K562 (cell line): ENCODE data around the gene THBS2. TPM values are rescaled to one million over a fixed set of nuclear protein-coding genes. Genes with fewer than 3 reads are reported as not detected.

ENCODE experiments used
- ATAC-seq: fragments of 200-7000 bp; cut with Tn5 transposase; 3 replicates; pipeline ENCODE4 v1.9.1; 2020; ENCODE audit warnings: moderate library complexity
- BruUV-seq: library from RNA; stranded (reverse); fragments of 400-500 nt; replicated peaks from 2 replicates; lab custom pipeline; 2021; lab: Mats Ljungman, UMichigan
- CTCF ChIA-PET: fragments of 300-600 bp; formaldehyde crosslinking; extraction: SDS; loops from one replicate; lab custom pipeline; 2021; ENCODE audit warnings: low intra/inter-chr PET ratio; lab: Yijun Ruan, JAX
- POLR2A ChIA-PET: fragments of 300-600, 350-650 bp; sonication (Branson Sonifier 250); formaldehyde crosslinking; extraction: SDS; loops from one replicate; lab custom pipeline; 2021; ENCODE audit warnings: antibody characterized with exemption, inconsistent platforms; lab: Yijun Ruan, JAX
- DNase-seq, 4 experiments: peaks; one replicate each; pipeline versions ENCODE4 v3.0.0 to v3.0.0-alpha.2; 2011 to 2018; ENCODE audit warnings: low spot score in 3 of 4, mixed read lengths in 3 of 4; ENCODE audit errors: extremely low read depth in 1 of 4
- FAIRE-seq: peaks from 2 replicates; lab custom pipeline; 2011; peaks lifted over from hg19 to GRCh38; lab: Jason Lieb, UNC
- H2AFZ ChIP-seq: 2 replicates; pipeline ENCODE4 v1.6.0; 2011; ENCODE audit warnings: low read depth, low read length, control low read depth, inconsistent platforms
- H3K27ac ChIP-seq: fragments of 200-600 bp; 3 replicates; pipeline ENCODE4 v1.8.0; 2011; ENCODE audit warnings: low read depth, mild to moderate bottlenecking, control low read depth, inconsistent platforms, low read length, moderate library complexity, mixed read lengths; ENCODE audit errors: extremely low read depth
- H3K27me3 ChIP-seq, 2 experiments: fragments of 300-600 bp in 1 of 2; 2 replicates in 1 of 2; 3 replicates in 1 of 2; pipeline versions ENCODE4 v1.6.0 to v1.8.0; 2011; ENCODE audit warnings: inconsistent platforms in 2 of 2, low read length in 2 of 2, mild to moderate bottlenecking in 1 of 2, mixed read lengths in 1 of 2, moderate library complexity in 1 of 2; ENCODE audit not compliant: control insufficient read depth in 2 of 2, insufficient read depth in 2 of 2
- H3K36me3 ChIP-seq: fragments of 300-600 bp; 3 replicates; pipeline ENCODE4 v1.8.0; 2011; ENCODE audit warnings: mild to moderate bottlenecking, low read length, inconsistent platforms; ENCODE audit not compliant: control insufficient read depth, insufficient read depth
- H3K4me1 ChIP-seq, 2 experiments: fragments of 200-600 bp in 1 of 2; replicated peaks in 1 of 2; 2 replicates in 1 of 2; 3 replicates in 1 of 2; pipeline versions ENCODE4 v1.5.1 to v1.8.0; 2011; ENCODE audit warnings: inconsistent platforms in 2 of 2, low read length in 2 of 2, mild to moderate bottlenecking in 1 of 2, mixed read lengths in 1 of 2, moderate library complexity in 1 of 2; ENCODE audit not compliant: control insufficient read depth in 2 of 2, insufficient read depth in 2 of 2
- H3K4me2 ChIP-seq: 2 replicates; pipeline ENCODE4 v1.6.1; 2011; ENCODE audit warnings: low read length, control low read depth, inconsistent platforms, mixed read lengths; ENCODE audit not compliant: insufficient read depth
- H3K4me3 ChIP-seq: fragments of 200-600 bp; sonication (generic), shearing (Covaris generic); 2 replicates; pipeline ENCODE4 v1.5.1; 2016; ENCODE audit warnings: control low read depth, inconsistent platforms
- H3K79me2 ChIP-seq: fragments of 200-600 bp; 3 replicates; pipeline ENCODE4 v1.8.0; 2011; ENCODE audit warnings: low read length, inconsistent platforms; ENCODE audit not compliant: control insufficient read depth, insufficient read depth
- H3K9ac ChIP-seq, 2 experiments: 2 replicates each; pipeline versions ENCODE4 v1.6.0 to v1.6.1; 2011; ENCODE audit warnings: low read depth in 2 of 2, low read length in 2 of 2, control low read depth in 1 of 2, inconsistent platforms in 1 of 2, mild to moderate bottlenecking in 1 of 2, mixed read lengths in 1 of 2; ENCODE audit not compliant: insufficient read depth in 1 of 2
- H3K9me1 ChIP-seq: one replicate; pipeline ENCODE4 v1.6.0; 2011; ENCODE audit warnings: inconsistent platforms, mild to moderate bottlenecking, low read length, moderate library complexity; ENCODE audit not compliant: control insufficient read depth, insufficient read depth
- H3K9me3 ChIP-seq: replicated peaks from 2 replicates; pipeline ENCODE4 v1.5.1; 2011; ENCODE audit warnings: low read depth, low read length, inconsistent platforms; ENCODE audit not compliant: control insufficient read depth, insufficient read depth
- H4K20me1 ChIP-seq: replicated peaks from 2 replicates; pipeline ENCODE4 v1.6.1; 2011; ENCODE audit warnings: low read length, inconsistent platforms, mixed read lengths; ENCODE audit not compliant: control insufficient read depth, insufficient read depth
- ETS2 ChIP-seq: IDR thresholded peaks from 2 replicates; pipeline ENCODE4 v1.6.1; 2016; ENCODE audit warnings: borderline replicate concordance, missing genetic modification characterization, mild to moderate bottlenecking, moderate library complexity, missing compliant biosample characterization; ENCODE audit not compliant: poor library complexity, severe bottlenecking
- HDAC3 ChIP-seq: fragments of 450-650 bp; IDR thresholded peaks from 2 replicates; pipeline ENCODE4 v1.6.1; 2018; ENCODE audit warnings: borderline replicate concordance, mild to moderate bottlenecking, moderate library complexity; ENCODE audit not compliant: partially characterized antibody
- SRSF1 ChIP-seq: fragments of 200-400 bp; formaldehyde crosslinking; IDR thresholded peaks from 2 replicates; pipeline ENCODE4 v1.6.1; 2017; ENCODE audit warnings: mild to moderate bottlenecking, low read depth, low read length, moderate library complexity
- WGBS: fragments of 100-300 bp; shearing (Covaris generic); methylation state at CpG from one replicate; pipeline ENCODE4 v1.1.6; 2016; ENCODE audit warnings: low coverage, mixed read lengths; ENCODE audit not compliant: insufficient coverage; ENCODE audit errors: missing lambda C conversion rate; 5-methylcytosine and 5-hydroxymethylcytosine counted together
- in situ Hi-C: fragments of 300-500 bp; cut with MboI; formaldehyde crosslinking; loops from 4 replicates; pipeline ENCODE4 v1.15.0; 2018; ENCODE audit warnings: inconsistent platforms, mixed read lengths
- intact Hi-C: fragments of 100-400 bp; cut with micrococcal nuclease; formaldehyde crosslinking; loops from 2 replicates; pipeline ENCODE4 v1.14.2; 2022
- polyA plus RNA-seq, 8 experiments: library from polyadenylated mRNA; depleted of rRNA in 4 of 8; stranded (reverse) in 5 of 8; unstranded in 3 of 8; fragments of >200 nt; fragmentation: Nextera tagmentation in 2 of 8; fragmentation: Illumina TruSeq in 1 of 8; extraction: Ambion mirVana in 2 of 8; extraction: Trizol in 1 of 8; gene quantifications; 2 replicates each; pipeline versions ENCODE4 v1.2.1 to v1.2.3, GENCODE V29; 2011 to 2014; ENCODE audit warnings: inconsistent platforms in 1 of 8, missing spikeins in 1 of 8
- total RNA-seq, 7 experiments: library from RNA; depleted of rRNA in 6 of 7; stranded (reverse); fragments of >200 nt in 6 of 7; fragmentation: Illumina TruSeq in 2 of 7; extraction: Trizol in 2 of 7; gene quantifications; 2 replicates each; pipeline versions ENCODE4 v1.2.1 to v1.2.3, GENCODE V29; 2011 to 2021; ENCODE audit warnings: low replicate concordance in 1 of 7
- TF ChIP-seq, protein P1 (sequence below), 3 experiments: IDR thresholded peaks in 2 of 3; conservative IDR thresholded peaks in 1 of 3; 2 replicates each; pipeline ENCODE4 v1.5.1; 2011 to 2012; ENCODE audit warnings: low read length in 3 of 3, mild to moderate bottlenecking in 3 of 3, control low read depth in 2 of 3, improper control_type of control experiment in 1 of 3, inconsistent platforms in 1 of 3, low read depth in 1 of 3, mixed read lengths in 1 of 3, moderate library complexity in 1 of 3; ENCODE audit not compliant: insufficient read depth in 2 of 3
- TF ChIP-seq, protein P2 (sequence below), 2 experiments: IDR thresholded peaks; 2 replicates each; pipeline ENCODE4 v1.6.1; 2012; ENCODE audit warnings: improper control_type of control experiment in 2 of 2, low read depth in 2 of 2, low read length in 2 of 2, borderline replicate concordance in 1 of 2

THBS2 gene
- total and polyA plus RNA-seq, 9 of the 15 experiments (the other 6 are each of a cell fraction or from before 2014, with no cell fraction given), result 0.03 to 0.11 (median 0.03) TPM; not detected in 6

DNA sequence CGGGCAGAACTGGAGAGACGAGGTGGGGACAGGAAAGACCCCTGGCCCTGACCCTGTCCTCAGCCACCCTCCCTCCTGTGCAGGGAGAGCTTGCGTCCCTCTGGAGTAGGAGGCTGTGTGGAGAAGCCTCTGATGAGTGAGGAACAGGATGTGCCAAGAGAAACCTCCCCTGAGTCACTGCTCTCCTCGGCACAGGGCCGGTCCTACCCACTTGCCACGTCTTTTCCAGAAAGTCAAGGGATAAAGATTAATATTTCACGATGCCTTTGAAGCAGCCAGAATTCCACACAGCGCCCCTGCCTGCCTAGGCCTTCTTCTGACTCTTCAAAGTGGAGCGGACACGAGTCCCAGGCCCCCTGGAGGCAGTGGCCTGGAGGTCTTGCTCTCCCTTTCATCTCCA, 34.9 kb upstream of the THBS2 start:
- no TSS peak for BruUV-seq
- Histone ChIP-seq H3K4me2 (no peak overlapping the region), H3K9me3 (no peaks in the 10 kb centered on the region), H3K27me3 (peaks cover 16 to 50% of the 10 kb centered on the region in 2 experiments; a peak in 4 of 5 replicates), H3K9ac (no peak overlapping the region), H3K79me2 (no peaks in the 10 kb centered on the region), H2AFZ (no peak overlapping the region), H4K20me1 (no peaks in the 10 kb centered on the region), H3K27ac (no peak overlapping the region), H3K9me1 (no peaks in the 10 kb centered on the region), H3K4me3 (no peak overlapping the region), H3K36me3 (no peaks in the 10 kb centered on the region), H3K4me1 (no peaks in the 10 kb centered on the region)
- no peak for DNase-seq
- ChIA-PET CTCF (no interaction called here), POLR2A (no interaction called here)
- no peak for TF ChIP-seq HDAC3
- no peak for TF ChIP-seq ETS2 (tag)
- TF ChIP-seq, protein P1, sequence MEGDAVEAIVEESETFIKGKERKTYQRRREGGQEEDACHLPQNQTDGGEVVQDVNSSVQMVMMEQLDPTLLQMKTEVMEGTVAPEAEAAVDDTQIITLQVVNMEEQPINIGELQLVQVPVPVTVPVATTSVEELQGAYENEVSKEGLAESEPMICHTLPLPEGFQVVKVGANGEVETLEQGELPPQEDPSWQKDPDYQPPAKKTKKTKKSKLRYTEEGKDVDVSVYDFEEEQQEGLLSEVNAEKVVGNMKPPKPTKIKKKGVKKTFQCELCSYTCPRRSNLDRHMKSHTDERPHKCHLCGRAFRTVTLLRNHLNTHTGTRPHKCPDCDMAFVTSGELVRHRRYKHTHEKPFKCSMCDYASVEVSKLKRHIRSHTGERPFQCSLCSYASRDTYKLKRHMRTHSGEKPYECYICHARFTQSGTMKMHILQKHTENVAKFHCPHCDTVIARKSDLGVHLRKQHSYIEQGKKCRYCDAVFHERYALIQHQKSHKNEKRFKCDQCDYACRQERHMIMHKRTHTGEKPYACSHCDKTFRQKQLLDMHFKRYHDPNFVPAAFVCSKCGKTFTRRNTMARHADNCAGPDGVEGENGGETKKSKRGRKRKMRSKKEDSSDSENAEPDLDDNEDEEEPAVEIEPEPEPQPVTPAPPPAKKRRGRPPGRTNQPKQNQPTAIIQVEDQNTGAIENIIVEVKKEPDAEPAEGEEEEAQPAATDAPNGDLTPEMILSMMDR (IDR thresholded peaks at IDR 0.05 in 2 of 3, conservative IDR thresholded peaks at IDR 0.05 in 1 of 3; ENCODE audit: insufficient read depth in 2 of 3, low read depth in 1 of 3, low read length in 3 of 3), result peak in 1 of 3 experiments; percentile 32; a peak in 1 of 6 replicates
- no peak for TF ChIP-seq SRSF1
- TF ChIP-seq, protein P2, sequence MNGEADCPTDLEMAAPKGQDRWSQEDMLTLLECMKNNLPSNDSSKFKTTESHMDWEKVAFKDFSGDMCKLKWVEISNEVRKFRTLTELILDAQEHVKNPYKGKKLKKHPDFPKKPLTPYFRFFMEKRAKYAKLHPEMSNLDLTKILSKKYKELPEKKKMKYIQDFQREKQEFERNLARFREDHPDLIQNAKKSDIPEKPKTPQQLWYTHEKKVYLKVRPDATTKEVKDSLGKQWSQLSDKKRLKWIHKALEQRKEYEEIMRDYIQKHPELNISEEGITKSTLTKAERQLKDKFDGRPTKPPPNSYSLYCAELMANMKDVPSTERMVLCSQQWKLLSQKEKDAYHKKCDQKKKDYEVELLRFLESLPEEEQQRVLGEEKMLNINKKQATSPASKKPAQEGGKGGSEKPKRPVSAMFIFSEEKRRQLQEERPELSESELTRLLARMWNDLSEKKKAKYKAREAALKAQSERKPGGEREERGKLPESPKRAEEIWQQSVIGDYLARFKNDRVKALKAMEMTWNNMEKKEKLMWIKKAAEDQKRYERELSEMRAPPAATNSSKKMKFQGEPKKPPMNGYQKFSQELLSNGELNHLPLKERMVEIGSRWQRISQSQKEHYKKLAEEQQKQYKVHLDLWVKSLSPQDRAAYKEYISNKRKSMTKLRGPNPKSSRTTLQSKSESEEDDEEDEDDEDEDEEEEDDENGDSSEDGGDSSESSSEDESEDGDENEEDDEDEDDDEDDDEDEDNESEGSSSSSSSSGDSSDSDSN (IDR thresholded peaks at IDR 0.05; ENCODE audit: borderline replicate concordance in 1 of 2, low read depth in 2 of 2, low read length in 2 of 2), result no peak
- ATAC-seq, result peak; percentile 33; the same call in 1 of the 3 replicates
- FAIRE-seq, result no peak
- intact Hi-C loops, result no loop called here
- in situ Hi-C loops, result no loop called here
- 0% methylated on average over 10 of the region's 10 CpGs for WGBS
